IMR-90 (cell line): Measurements from ENCODE around the gene ZNF410. TPM values are rescaled to one million over a fixed set of nuclear protein-coding genes. Genes with fewer than 3 reads are reported as not detected.

Experiments
- ATAC-seq: fragments of 200-7000 bp; cut with Tn5 transposase; 2 replicates; pipeline ENCODE4 v1.9.1; 2020; ENCODE audit warnings: low read depth, mild to moderate bottlenecking, moderate library complexity
- BruUV-seq: library from RNA; stranded (reverse); fragments of 400-500 nt; replicated peaks from 2 replicates; lab custom pipeline; 2021; lab: Mats Ljungman, UMichigan
- CTCF ChIA-PET: fragments of 300-600 bp; formaldehyde crosslinking; extraction: SDS; loops from one replicate; lab custom pipeline; 2021; ENCODE audit warnings: antibody characterized with exemption; lab: Yijun Ruan, JAX
- POLR2A ChIA-PET: fragments of 300-600 bp; sonication (Branson Sonifier 250); formaldehyde crosslinking; loops from one replicate; lab custom pipeline; 2022; ENCODE audit warnings: antibody characterized with exemption; ENCODE audit not compliant: unreplicated experiment; lab: Charles Lee
- DNase-seq: peaks from one replicate; pipeline ENCODE4 v3.0.0; 2013
- H2AFZ ChIP-seq: replicated peaks from 2 replicates; pipeline ENCODE3; 2013; ENCODE audit warnings: low read length, mild to moderate bottlenecking; ENCODE audit not compliant: poor library complexity
- H2AK5ac ChIP-seq: 2 replicates; pipeline ENCODE4 v1.6.1; 2013; ENCODE audit warnings: low read depth, low read length, inconsistent platforms
- H2AK9ac ChIP-seq: replicated peaks from 2 replicates; pipeline ENCODE3; 2013; ENCODE audit warnings: mild to moderate bottlenecking, low read depth, low read length, moderate library complexity; ENCODE audit not compliant: poor library complexity
- H2BK120ac ChIP-seq: 2 replicates; pipeline ENCODE4 v1.6.1; 2013; ENCODE audit warnings: low read depth, low read length, inconsistent platforms
- H2BK15ac ChIP-seq: 3 replicates; pipeline ENCODE4 v1.6.1; 2013; ENCODE audit warnings: low read depth, low read length, inconsistent platforms
- H2BK20ac ChIP-seq: 2 replicates; pipeline ENCODE4 v1.6.1; 2013; ENCODE audit warnings: low read depth, mild to moderate bottlenecking, inconsistent platforms, low read length, moderate library complexity
- H2BK5ac ChIP-seq: 2 replicates; pipeline ENCODE4 v1.6.1; 2013; ENCODE audit warnings: mild to moderate bottlenecking, low read depth, low read length, inconsistent platforms; ENCODE audit not compliant: poor library complexity, severe bottlenecking
- H3K14ac ChIP-seq: replicated peaks from 2 replicates; pipeline ENCODE4 v1.6.1; 2013; ENCODE audit warnings: low read depth, low read length, inconsistent platforms
- H3K18ac ChIP-seq: 2 replicates; pipeline ENCODE4 v1.6.1; 2013; ENCODE audit warnings: low read depth, low read length, control low read depth
- H3K23ac ChIP-seq: 2 replicates; pipeline ENCODE4 v1.6.1; 2013; ENCODE audit warnings: low read depth, low read length, inconsistent platforms
- H3K27ac ChIP-seq: 2 replicates; pipeline ENCODE4 v1.5.1; 2013; ENCODE audit warnings: mild to moderate bottlenecking, control low read depth, low read length; ENCODE audit not compliant: insufficient read depth
- H3K27me3 ChIP-seq: 2 replicates; pipeline ENCODE4 v1.6.1; 2013; ENCODE audit warnings: low read length; ENCODE audit not compliant: control insufficient read depth, insufficient read depth
- H3K36me3 ChIP-seq: 2 replicates; pipeline ENCODE4 v1.6.1; 2013; ENCODE audit warnings: low read length, mixed read lengths; ENCODE audit not compliant: control insufficient read depth, insufficient read depth
- H3K4ac ChIP-seq: 2 replicates; pipeline ENCODE4 v1.6.1; 2013; ENCODE audit warnings: low read depth, low read length, inconsistent platforms
- H3K4me1 ChIP-seq: 2 replicates; pipeline ENCODE4 v1.6.1; 2013; ENCODE audit warnings: low read length, mixed read lengths; ENCODE audit not compliant: control insufficient read depth, insufficient read depth
- H3K4me2 ChIP-seq: 2 replicates; pipeline ENCODE4 v1.6.1; 2013; ENCODE audit warnings: low read depth, mild to moderate bottlenecking, control low read depth, low read length, moderate library complexity
- H3K4me3 ChIP-seq: 2 replicates; pipeline ENCODE4 v1.5.1; 2013; ENCODE audit warnings: low read depth, mild to moderate bottlenecking, control low read depth, low read length, moderate library complexity; ENCODE audit not compliant: insufficient read depth
- H3K56ac ChIP-seq: 2 replicates; pipeline ENCODE4 v1.6.1; 2013; ENCODE audit warnings: low read length, inconsistent platforms; ENCODE audit not compliant: insufficient read depth; ENCODE audit errors: extremely low read depth
- H3K79me1 ChIP-seq, 2 experiments: 2 replicates each; pipeline ENCODE4 v1.6.1; 2013; ENCODE audit warnings: low read length in 2 of 2, inconsistent platforms in 1 of 2, low read depth in 1 of 2
- H3K9ac ChIP-seq: 2 replicates; pipeline ENCODE4 v1.6.1; 2013; ENCODE audit warnings: low read depth, low read length, control low read depth
- H3K9me1 ChIP-seq: 2 replicates; pipeline ENCODE4 v1.6.1; 2013; ENCODE audit warnings: low read length, inconsistent platforms; ENCODE audit not compliant: insufficient read depth
- H3K9me3 ChIP-seq: 2 replicates; pipeline ENCODE4 v1.6.1; 2013; ENCODE audit warnings: low read length; ENCODE audit not compliant: control insufficient read depth, insufficient read depth
- H4K20me1 ChIP-seq: 2 replicates; pipeline ENCODE4 v1.6.1; 2013; ENCODE audit warnings: low read length, inconsistent platforms; ENCODE audit not compliant: insufficient read depth
- H4K5ac ChIP-seq: 2 replicates; pipeline ENCODE4 v1.6.1; 2013; ENCODE audit warnings: mild to moderate bottlenecking, low read depth, low read length, control low read depth
- H4K8ac ChIP-seq, 2 experiments: 2 replicates each; pipeline ENCODE4 v1.6.1; 2013; ENCODE audit warnings: low read depth in 2 of 2, low read length in 2 of 2, control low read depth in 1 of 2, inconsistent platforms in 1 of 2
- H4K91ac ChIP-seq: 2 replicates; pipeline ENCODE4 v1.6.1; 2013; ENCODE audit warnings: low read depth, low read length, inconsistent platforms; ENCODE audit not compliant: insufficient read depth
- ELK1 ChIP-seq: fragments of 150-350 bp; IDR thresholded peaks from 2 replicates; pipeline ENCODE4 v1.6.1; 2016; ENCODE audit warnings: low read depth, mild to moderate bottlenecking, low read length, moderate library complexity, borderline replicate concordance
- FOS ChIP-seq: fragments of 150-350 bp; IDR thresholded peaks from 2 replicates; pipeline ENCODE4 v1.6.1; 2016; ENCODE audit warnings: low read depth, low read length
- NFE2L2 ChIP-seq: fragments of 150-350 bp; IDR thresholded peaks from 2 replicates; pipeline ENCODE4 v1.6.1; 2016; ENCODE audit warnings: low read depth, mild to moderate bottlenecking, low read length
- RAD21 ChIP-seq: IDR thresholded peaks from 2 replicates; pipeline ENCODE4 v1.6.1; 2012; ENCODE audit warnings: low read length, improper control_type of control experiment
- USF2 ChIP-seq: fragments of 150-350 bp; IDR thresholded peaks from 2 replicates; pipeline ENCODE4 v1.6.1; 2017; ENCODE audit warnings: mild to moderate bottlenecking, antibody characterized with exemption, low read length, low read depth
- WGBS, 2 experiments: methylation state at CpG; one replicate each; pipeline versions ENCODE4 v1.1.5 to v1.1.7; 2013; ENCODE audit warnings: missing lambda C conversion rate in 2 of 2; ENCODE audit not compliant: insufficient read length in 1 of 2; ENCODE audit errors: extremely low coverage in 2 of 2; 5-methylcytosine and 5-hydroxymethylcytosine counted together
- dilution Hi-C: fragments of 300-500 bp; cut with HindIII; formaldehyde crosslinking; loops from one replicate; pipeline ENCODE4 v1.14.3; 2018; ENCODE audit warnings: low sequenced_read_pairs; ENCODE audit not compliant: unreplicated experiment
- in situ Hi-C: fragments of 300-500 bp; cut with MboI; formaldehyde crosslinking; loops from 3 replicates; pipeline ENCODE4 v1.14.3; 2019; ENCODE audit warnings: low sequenced_read_pairs, inconsistent platforms, mixed read lengths
- intact Hi-C: fragments of 100-400 bp; cut with micrococcal nuclease; formaldehyde crosslinking; loops from 2 replicates; pipeline ENCODE4 v1.10.0; 2022
- polyA plus RNA-seq, 3 experiments: library from polyadenylated mRNA; depleted of rRNA; stranded (reverse); fragments of >200 nt; gene quantifications; 2 replicates each; pipeline ENCODE4 v1.2.3, GENCODE V29; 2012; ENCODE audit warnings: low replicate concordance in 1 of 3
- total RNA-seq: library from RNA; depleted of rRNA; stranded (reverse); fragments of >200 nt; gene quantifications from 2 replicates; pipeline ENCODE4 v1.2.3, GENCODE V29; 2012

Gene ZNF410
- total and polyA plus RNA-seq, 2 of the 4 experiments (the other 2 are of a cell fraction): 27.9 to 89.1 TPM

GRCh38 chr14:73863209-73863608 is 23.4 kb upstream of the ZNF410 start:
- no peak overlapping the region for H3K14ac ChIP-seq
- no peak overlapping the region for H3K56ac ChIP-seq
- H3K79me1 ChIP-seq: peaks cover 0 to 5% of the 10 kb centered on the region in 2 experiments; a peak in 2 of 4 replicates
- H2BK20ac ChIP-seq: no peak overlapping the region
- POLR2A ChIA-PET: interaction anchor here (0.6 kb wide), 1 partner anchor 185 kb away, joined by 3 read pairs; no protein-coding TSS in a partner anchor
- no peak overlapping the region for H4K8ac ChIP-seq
- peaks cover 12% of the 10 kb centered on the region for H3K36me3 ChIP-seq
- BruUV-seq: no TSS peak
- no peak overlapping the region for H4K5ac ChIP-seq
- no peak overlapping the region for H3K27ac ChIP-seq
- H4K20me1 ChIP-seq: no peaks in the 10 kb centered on the region
- WGBS, 2 experiments: 100% methylated on average over 1 of the region's 2 CpGs; no CpG with 5 or more reads in 1 of the 2 experiments
- no peak overlapping the region for H3K18ac ChIP-seq
- H3K4ac ChIP-seq: no peak overlapping the region
- H3K23ac ChIP-seq: no peak overlapping the region
- H3K4me2 ChIP-seq: no peak overlapping the region
- CTCF ChIA-PET: no interaction called here
- H2AFZ ChIP-seq: no peak overlapping the region
- H2BK120ac ChIP-seq: no peak overlapping the region
- TF ChIP-seq NFE2L2 (no peak), RAD21 (no peak), USF2 (no peak), FOS (no peak), ELK1 (no peak)
- intact Hi-C loops: loop anchor here (10.0 kb wide), 1 partner anchor 138 kb away; no protein-coding TSS in a partner anchor
- H2AK9ac ChIP-seq: no peak overlapping the region
- H3K9me1 ChIP-seq: 0 out of 2 replicates have a peak, but pooled peaks cover 3% of the 10 kb centered on the region
- H3K9me3 ChIP-seq: no peaks in the 10 kb centered on the region
- no peak overlapping the region for H3K9ac ChIP-seq
- DNase-seq (no peak), ATAC-seq (no peak)
- no peaks in the 10 kb centered on the region for H3K27me3 ChIP-seq
- in situ Hi-C loops: no loop called here
- no peak overlapping the region for H2AK5ac ChIP-seq
- peaks cover 3% of the 10 kb centered on the region for H3K4me1 ChIP-seq
- no peak overlapping the region for H3K4me3 ChIP-seq
- no peak overlapping the region for H4K91ac ChIP-seq
- no peak overlapping the region for H2BK5ac ChIP-seq
- no peak overlapping the region for H2BK15ac ChIP-seq
- dilution Hi-C loops: no loop called here
